ENCODE results near the gene CD9.

GRCh38 chr12:6181166-6181565 is 19.0 kb upstream of the CD9 start:
- TF ChIP-seq, protein P1, sequence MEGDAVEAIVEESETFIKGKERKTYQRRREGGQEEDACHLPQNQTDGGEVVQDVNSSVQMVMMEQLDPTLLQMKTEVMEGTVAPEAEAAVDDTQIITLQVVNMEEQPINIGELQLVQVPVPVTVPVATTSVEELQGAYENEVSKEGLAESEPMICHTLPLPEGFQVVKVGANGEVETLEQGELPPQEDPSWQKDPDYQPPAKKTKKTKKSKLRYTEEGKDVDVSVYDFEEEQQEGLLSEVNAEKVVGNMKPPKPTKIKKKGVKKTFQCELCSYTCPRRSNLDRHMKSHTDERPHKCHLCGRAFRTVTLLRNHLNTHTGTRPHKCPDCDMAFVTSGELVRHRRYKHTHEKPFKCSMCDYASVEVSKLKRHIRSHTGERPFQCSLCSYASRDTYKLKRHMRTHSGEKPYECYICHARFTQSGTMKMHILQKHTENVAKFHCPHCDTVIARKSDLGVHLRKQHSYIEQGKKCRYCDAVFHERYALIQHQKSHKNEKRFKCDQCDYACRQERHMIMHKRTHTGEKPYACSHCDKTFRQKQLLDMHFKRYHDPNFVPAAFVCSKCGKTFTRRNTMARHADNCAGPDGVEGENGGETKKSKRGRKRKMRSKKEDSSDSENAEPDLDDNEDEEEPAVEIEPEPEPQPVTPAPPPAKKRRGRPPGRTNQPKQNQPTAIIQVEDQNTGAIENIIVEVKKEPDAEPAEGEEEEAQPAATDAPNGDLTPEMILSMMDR (IDR thresholded peaks at IDR 0.05 in 4 of 5, conservative IDR thresholded peaks at IDR 0.05 in 1 of 5), result no peak
- TF ChIP-seq POLR2A (IDR thresholded peaks at IDR 0.05), result no peak

All from gastrocnemius medialis (tissue), 4 donors.